Testis (tissue), 2 donors: ENCODE results near the gene ROR2.

ENCODE experiments used
- POLR2A ChIP-seq: fragments of 450-650 bp; IDR thresholded peaks from one replicate; pipeline ENCODE4 v1.6.1; 2017; ENCODE audit warnings: antibody characterized with exemption, mild to moderate bottlenecking, moderate library complexity
- TF ChIP-seq, protein P1 (sequence below), 3 experiments: fragments of 450-650 bp in 2 of 3; fragments of 200-600 bp in 1 of 3; sonication (generic) in 1 of 3; IDR thresholded peaks; one replicate each; pipeline ENCODE4 v1.5.1; 2016 to 2019; ENCODE audit warnings: antibody characterized with exemption in 3 of 3, mild to moderate bottlenecking in 2 of 3, moderate library complexity in 1 of 3

DNA sequence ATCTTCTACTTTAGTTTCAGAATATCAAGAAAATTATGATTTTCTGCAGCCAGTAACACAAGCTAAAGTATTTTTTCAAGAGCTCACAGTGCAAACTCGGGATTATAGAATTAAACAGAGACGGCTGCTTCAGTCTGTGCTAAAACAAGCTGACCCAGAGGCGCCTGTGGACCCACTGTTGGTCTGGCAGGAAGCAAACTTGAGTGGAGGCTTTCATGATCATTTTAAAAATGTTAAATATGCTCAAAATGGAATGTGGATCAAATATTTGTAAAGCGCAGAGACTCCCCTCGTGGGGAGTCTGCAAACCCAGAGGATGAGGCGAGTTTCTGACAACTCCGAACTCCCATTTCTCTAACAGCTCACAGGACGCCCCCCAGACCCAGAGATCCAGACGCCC is 13.0 kb downstream of the ROR2 start:
- TF ChIP-seq POLR2A = no peak
- TF ChIP-seq, protein P1, sequence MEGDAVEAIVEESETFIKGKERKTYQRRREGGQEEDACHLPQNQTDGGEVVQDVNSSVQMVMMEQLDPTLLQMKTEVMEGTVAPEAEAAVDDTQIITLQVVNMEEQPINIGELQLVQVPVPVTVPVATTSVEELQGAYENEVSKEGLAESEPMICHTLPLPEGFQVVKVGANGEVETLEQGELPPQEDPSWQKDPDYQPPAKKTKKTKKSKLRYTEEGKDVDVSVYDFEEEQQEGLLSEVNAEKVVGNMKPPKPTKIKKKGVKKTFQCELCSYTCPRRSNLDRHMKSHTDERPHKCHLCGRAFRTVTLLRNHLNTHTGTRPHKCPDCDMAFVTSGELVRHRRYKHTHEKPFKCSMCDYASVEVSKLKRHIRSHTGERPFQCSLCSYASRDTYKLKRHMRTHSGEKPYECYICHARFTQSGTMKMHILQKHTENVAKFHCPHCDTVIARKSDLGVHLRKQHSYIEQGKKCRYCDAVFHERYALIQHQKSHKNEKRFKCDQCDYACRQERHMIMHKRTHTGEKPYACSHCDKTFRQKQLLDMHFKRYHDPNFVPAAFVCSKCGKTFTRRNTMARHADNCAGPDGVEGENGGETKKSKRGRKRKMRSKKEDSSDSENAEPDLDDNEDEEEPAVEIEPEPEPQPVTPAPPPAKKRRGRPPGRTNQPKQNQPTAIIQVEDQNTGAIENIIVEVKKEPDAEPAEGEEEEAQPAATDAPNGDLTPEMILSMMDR (IDR thresholded peaks at IDR 0.05) = no peak
